ENCODE measurements around the gene TMEM126B.
"Not testable (repeated sequence)": the region's sequence is repeated elsewhere in the genome, so short reads cannot be mapped to it uniquely, and the experiment has no call there.

TMEM126B gene

GRCh38 chr11:85651118-85651517 lies 22.7 kb downstream of the TMEM126B start:
- no peak for DNase-seq

GRCh38 chr11:85652786-85653447 lies 24.5 kb downstream of the TMEM126B start:
- no peak for DNase-seq

GRCh38 chr11:85654343-85654742 lies 25.9 kb downstream of the TMEM126B start:
- DNase-seq, result not testable (repeated sequence)

- no peak for DNase-seq
Measured at GRCh38 chr11:85656777-85657176, 28.4 kb downstream of the TMEM126B start.

- DNase-seq, result no peak
Measured at GRCh38 chr11:85658180-85658579, 29.8 kb downstream of the TMEM126B start.

GRCh38 chr11:85661972-85662664 lies 33.7 kb downstream of the TMEM126B start:
- no peak for DNase-seq

- DNase-seq, result no peak
Measured at GRCh38 chr11:85663080-85663752, 34.8 kb downstream of the TMEM126B start.

GRCh38 chr11:85663753-85664614 lies 35.6 kb downstream of the TMEM126B start:
- no peak for DNase-seq

GRCh38 chr11:85664615-85665481 lies 36.5 kb downstream of the TMEM126B start, which contains the start of gene CREBZF:
Gene CREBZF, minus strand, starts transcription at chr11:85665129. Its CDS starts 254 bp downstream, at chr11:85664875.
- DNase-seq, result peak; percentile 79

GRCh38 chr11:85665733-85666132 lies 37.3 kb downstream of the TMEM126B start:
- DNase-seq, result no peak

- DNase-seq, result no peak
Measured at GRCh38 chr11:85666687-85667086, 38.3 kb downstream of the TMEM126B start.

GRCh38 chr11:85668157-85668556 lies 39.8 kb downstream of the TMEM126B start:
- DNase-seq, result no peak

GRCh38 chr11:85670949-85671663 lies 42.7 kb downstream of the TMEM126B start:
- DNase-seq, result not testable (repeated sequence)

GRCh38 chr11:85672105-85672902 lies 43.9 kb downstream of the TMEM126B start:
- no peak for DNase-seq

GRCh38 chr11:85673393-85673792 lies 45.0 kb downstream of the TMEM126B start:
- DNase-seq, result no peak

GRCh38 chr11:85679576-85679975 lies 51.2 kb downstream of the TMEM126B start:
- no peak for DNase-seq

- DNase-seq, result no peak
Measured at GRCh38 chr11:85680897-85681296, 52.5 kb downstream of the TMEM126B start.

GRCh38 chr11:85682330-85683305 lies 54.2 kb downstream of the TMEM126B start:
- DNase-seq, result peak; percentile 65

Data from SHP77 treated with DMSO at 0.1 percent for 48 hours (cell line).